Nephron progenitor cell (in vitro differentiated cells): Measurements from ENCODE around the gene MRTFA.

Source experiments
- DNase-seq: peaks from one replicate; pipeline ENCODE4 v3.0.0; 2021
- H3K27ac Mint-ChIP-seq: 2 replicates; pipeline ENCODE4 v1.8.0; 2021; ENCODE audit warnings: mild to moderate bottlenecking, moderate library complexity, mixed read lengths
- H3K27me3 Mint-ChIP-seq: 2 replicates; pipeline ENCODE4 v1.8.0; 2021; ENCODE audit warnings: mild to moderate bottlenecking, low read depth, mixed read lengths; ENCODE audit not compliant: poor library complexity
- H3K36me3 Mint-ChIP-seq: 2 replicates; pipeline ENCODE4 v1.8.0; 2021; ENCODE audit warnings: low read depth, mixed read lengths
- H3K4me1 Mint-ChIP-seq: 2 replicates; pipeline ENCODE4 v1.8.0; 2021; ENCODE audit warnings: mixed read lengths
- H3K4me3 Mint-ChIP-seq: 2 replicates; pipeline ENCODE4 v1.8.0; 2021; ENCODE audit warnings: mild to moderate bottlenecking, moderate library complexity, mixed read lengths
- H3K9me3 Mint-ChIP-seq: 2 replicates; pipeline ENCODE4 v1.8.0; 2021; ENCODE audit warnings: mild to moderate bottlenecking, moderate library complexity, mixed read lengths
- CTCF ChIP-seq: fragments of 200-600 bp; sonication (generic); IDR thresholded peaks from 2 replicates; pipeline ENCODE4 v1.5.0; 2021; ENCODE audit warnings: antibody characterized with exemption

The MRTFA gene

DNA sequence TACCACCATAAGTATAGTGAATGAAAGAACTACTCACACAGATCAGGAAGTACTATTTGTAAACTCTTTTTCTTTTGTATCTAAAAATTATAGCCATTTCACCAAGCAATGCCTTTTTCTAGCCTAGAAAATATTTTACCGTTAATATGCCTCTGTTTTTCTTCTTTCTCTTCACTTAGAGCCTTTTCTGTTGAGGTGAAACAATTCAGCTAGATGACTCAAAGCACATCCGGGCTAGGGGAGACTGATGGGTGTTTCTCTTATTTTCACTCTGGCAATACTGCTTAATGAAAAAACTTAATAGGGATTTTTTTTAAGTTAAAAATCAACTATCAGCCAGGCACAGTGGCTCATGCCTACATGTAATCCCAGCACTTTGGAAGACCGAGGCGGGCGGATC is 172.8 kb downstream of the MRTFA start:
- no peak for TF ChIP-seq CTCF
- no peak overlapping the region for H3K4me3 Mint-ChIP-seq
- H3K9me3 Mint-ChIP-seq: no peaks in the 10 kb centered on the region
- H3K27ac Mint-ChIP-seq: peak overlapping the region; percentile 56
- no peak for DNase-seq
- H3K36me3 Mint-ChIP-seq: peaks cover 22% of the 10 kb centered on the region
- peaks cover 6% of the 10 kb centered on the region for H3K4me1 Mint-ChIP-seq
- H3K27me3 Mint-ChIP-seq: no peaks in the 10 kb centered on the region

DNA sequence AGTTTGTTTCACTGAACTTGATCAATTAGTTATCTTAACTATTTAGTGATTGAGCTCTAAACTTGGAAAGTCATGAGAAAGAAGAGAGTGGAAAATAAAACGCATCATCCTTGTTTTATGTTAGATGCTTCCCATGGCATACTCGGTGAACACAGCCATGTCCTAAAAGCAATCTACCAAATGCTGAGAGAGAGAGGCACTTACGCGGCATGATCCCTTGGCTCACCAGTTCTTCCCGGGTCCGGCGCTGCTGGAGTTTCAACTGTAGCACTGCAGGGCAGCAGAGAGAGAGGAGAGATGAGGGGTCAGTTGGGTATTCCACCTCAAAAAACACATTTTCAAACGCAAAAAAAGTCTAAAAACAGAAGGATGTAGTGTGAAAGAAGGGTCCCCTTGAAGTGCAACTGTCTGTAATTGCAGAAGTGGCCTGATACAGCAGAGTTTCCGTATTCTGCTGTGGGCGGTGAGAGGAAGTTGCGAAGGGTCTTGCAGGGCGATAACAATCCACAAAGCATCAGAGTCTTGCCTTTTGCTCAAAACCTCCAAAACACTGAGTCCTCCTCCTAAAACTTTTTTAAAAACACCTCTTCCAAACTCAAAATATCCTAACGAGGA is 173.4 kb downstream of the MRTFA start:
- H3K27ac Mint-ChIP-seq: peak overlapping the region; percentile 60
- H3K36me3 Mint-ChIP-seq: peaks cover 22% of the 10 kb centered on the region
- H3K27me3 Mint-ChIP-seq: no peaks in the 10 kb centered on the region
- no peak overlapping the region for H3K4me3 Mint-ChIP-seq
- no peaks in the 10 kb centered on the region for H3K9me3 Mint-ChIP-seq
- H3K4me1 Mint-ChIP-seq: peaks cover 9% of the 10 kb centered on the region
- TF ChIP-seq CTCF: no peak
- no peak for DNase-seq

DNA sequence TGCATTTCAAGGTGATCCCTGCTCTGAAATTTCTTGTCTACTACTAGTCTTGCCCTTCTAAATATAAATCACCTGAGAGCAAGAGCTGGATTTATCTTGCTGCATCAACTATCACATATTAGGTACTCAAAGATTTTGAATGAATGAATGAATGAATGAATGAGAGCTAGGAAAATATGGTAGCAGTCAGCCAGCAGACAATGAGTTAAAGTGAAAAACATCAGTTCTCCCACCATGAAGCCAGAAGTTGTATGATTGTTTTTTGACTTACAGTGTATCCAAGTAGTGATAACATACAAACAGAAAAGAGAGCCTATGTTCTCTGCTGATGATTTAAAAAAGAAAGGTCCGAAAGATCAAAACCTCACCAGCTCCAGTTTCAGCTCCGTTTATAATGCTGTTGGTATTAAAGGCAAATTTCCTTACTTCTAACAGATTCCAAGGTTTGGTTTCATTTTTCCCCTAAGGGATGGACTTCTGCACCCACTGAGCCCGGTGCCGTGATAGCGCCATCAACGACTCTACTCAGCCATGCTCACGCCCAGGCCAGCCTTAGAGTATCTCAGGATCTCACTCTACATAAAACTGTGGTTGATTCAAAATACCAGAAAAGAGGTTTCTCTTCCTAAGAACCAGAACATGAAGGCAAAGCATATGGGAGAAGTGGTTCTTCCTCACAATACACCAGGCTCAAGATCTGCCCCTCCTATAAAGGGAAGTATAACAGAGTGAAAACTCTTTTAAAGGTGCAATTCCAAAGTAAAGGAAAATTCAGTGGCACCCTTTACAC is 174.1 kb downstream of the MRTFA start:
- Mint-ChIP-seq H3K27ac (peak overlapping the region; percentile 60), H3K36me3 (peaks cover 22% of the 10 kb centered on the region)
- TF ChIP-seq CTCF: no peak

GRCh38 chr22:40453671-40454070 is 182.8 kb downstream of the MRTFA start:
- DNase-seq: no peak
- H3K27me3 Mint-ChIP-seq: no peaks in the 10 kb centered on the region
- no peak overlapping the region for H3K4me3 Mint-ChIP-seq
- H3K4me1 Mint-ChIP-seq: peaks cover 23% of the 10 kb centered on the region
- no peak for TF ChIP-seq CTCF
- H3K27ac Mint-ChIP-seq: no peak overlapping the region
- H3K36me3 Mint-ChIP-seq: peaks cover 6% of the 10 kb centered on the region
- no peaks in the 10 kb centered on the region for H3K9me3 Mint-ChIP-seq

More for the DNA sequence above, 174.1 kb downstream of the MRTFA start:
- Mint-ChIP-seq H3K4me1 (peaks cover 17% of the 10 kb centered on the region), H3K9me3 (no peaks in the 10 kb centered on the region), H3K4me3 (no peak overlapping the region), H3K27me3 (no peaks in the 10 kb centered on the region)
- DNase-seq: no peak

DNA sequence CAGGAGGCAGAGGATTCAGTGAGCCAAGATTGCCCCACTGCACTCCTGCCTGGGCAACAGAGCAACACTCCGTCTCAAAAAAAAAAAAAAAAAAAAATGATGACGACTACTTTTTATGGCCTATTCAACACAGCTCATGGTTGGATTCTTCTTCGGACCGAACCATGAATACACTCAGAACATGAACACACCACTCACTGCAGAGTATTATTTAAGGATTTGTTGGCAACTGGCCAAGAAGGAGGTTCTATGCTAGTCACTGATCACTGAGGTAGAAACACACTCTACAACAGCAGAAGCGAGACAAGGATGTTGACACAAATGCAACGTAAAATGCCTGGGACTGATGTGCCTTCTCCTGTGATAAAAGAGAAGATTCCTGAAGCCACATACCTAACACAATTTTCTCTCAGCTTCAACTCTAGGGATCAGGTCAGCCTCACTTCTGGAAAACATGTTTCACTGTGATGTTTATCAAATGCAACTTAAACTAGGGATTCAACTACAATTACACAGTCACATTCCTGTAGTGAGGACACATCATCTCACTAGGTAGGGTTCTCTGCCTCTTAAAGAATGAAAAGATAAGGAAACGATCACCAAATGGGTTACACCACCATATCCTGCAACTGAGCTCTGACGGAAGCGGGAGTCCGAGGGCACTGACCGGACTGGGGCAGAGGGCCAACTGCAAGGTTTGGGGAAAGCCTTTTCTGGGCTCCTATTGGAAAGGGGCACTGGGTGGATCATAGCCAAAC is 183.6 kb downstream of the MRTFA start:
- Mint-ChIP-seq H3K4me3 (no peak overlapping the region), H3K4me1 (peaks cover 18% of the 10 kb centered on the region), H3K27ac (no peak overlapping the region), H3K9me3 (no peaks in the 10 kb centered on the region), H3K27me3 (no peaks in the 10 kb centered on the region), H3K36me3 (peaks cover 6% of the 10 kb centered on the region)
- TF ChIP-seq CTCF: no peak
- no peak for DNase-seq
